HG03280 (cell line): ENCODE measurements around the gene TFF3.

ENCODE experiments used
- ATAC-seq: cut with Tn5 transposase; IDR thresholded peaks from one replicate; pipeline ENCODE4 v1.9.1; 2021; ENCODE audit warnings: mild to moderate bottlenecking, moderate library complexity; ENCODE audit not compliant: unreplicated experiment

The TFF3 gene

GRCh38 chr21:42347601-42348327, 32.6 kb upstream of the TFF3 start:
- no peak for ATAC-seq

- no peak for ATAC-seq
Observed at GRCh38 chr21:42346866-42347600, 31.8 kb upstream of the TFF3 start.

DNA sequence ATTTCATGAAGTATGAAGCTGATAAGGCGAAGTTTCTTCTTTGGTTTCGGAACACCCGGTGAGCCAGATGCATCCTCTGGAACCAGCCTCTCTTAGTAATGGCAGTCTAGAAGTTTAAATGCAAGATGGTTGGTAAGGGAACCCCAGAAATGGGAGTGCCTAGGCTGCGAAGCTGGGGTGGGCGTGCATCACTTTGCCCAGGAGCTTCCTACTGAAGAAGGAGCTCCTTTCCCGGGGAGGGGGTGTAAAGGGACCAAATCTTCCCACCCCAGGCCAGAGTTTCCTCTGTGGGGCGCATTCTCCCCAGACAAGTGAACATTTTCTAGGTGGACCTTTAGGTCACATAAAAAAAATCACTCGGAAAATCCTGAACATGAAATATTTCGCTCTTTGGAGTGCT, 31.2 kb upstream of the TFF3 start:
- ATAC-seq: no peak

GRCh38 chr21:42344631-42345030, 29.4 kb upstream of the TFF3 start:
- ATAC-seq: no peak

GRCh38 chr21:42343963-42344510, 28.8 kb upstream of the TFF3 start:
- ATAC-seq: no peak

GRCh38 chr21:42343556-42343955, 28.3 kb upstream of the TFF3 start:
- ATAC-seq: no peak

- no peak for ATAC-seq
Observed at GRCh38 chr21:42343101-42343500, 27.9 kb upstream of the TFF3 start.

DNA sequence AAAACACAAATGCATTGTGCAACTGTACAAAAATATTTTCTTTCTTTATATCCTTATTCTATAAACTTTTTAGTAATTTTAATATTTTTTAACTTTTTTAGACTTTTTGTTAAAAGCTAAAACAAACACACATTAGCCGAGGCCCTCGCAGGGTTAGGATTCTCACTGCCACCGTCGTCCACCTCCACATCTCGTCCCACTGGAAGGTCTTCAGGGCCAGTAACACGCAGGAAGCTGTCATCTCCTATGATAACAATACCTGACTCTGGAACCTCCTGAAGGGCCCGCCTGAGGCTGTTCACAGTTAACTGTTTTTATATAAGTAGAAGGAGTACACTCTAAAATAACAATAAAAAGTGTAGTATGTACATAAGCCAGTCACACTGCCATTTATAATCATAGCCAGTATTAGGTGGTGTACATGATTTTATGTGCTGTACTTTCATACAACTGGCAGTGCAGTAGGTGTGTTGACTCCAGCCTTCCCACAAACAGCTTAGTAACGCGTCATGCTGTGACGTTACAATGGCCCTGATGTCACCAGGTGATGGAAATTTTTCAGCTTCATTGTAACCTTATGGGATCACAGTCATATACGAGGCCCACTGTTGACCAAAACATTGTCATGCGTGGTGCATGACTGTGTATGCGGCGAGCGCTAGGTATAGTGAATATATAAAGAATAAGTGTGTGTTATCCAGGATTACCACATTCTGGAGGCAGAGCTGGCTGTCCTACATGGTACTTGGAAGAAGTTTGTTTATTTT, 26.8 kb upstream of the TFF3 start:
- no peak for ATAC-seq

DNA sequence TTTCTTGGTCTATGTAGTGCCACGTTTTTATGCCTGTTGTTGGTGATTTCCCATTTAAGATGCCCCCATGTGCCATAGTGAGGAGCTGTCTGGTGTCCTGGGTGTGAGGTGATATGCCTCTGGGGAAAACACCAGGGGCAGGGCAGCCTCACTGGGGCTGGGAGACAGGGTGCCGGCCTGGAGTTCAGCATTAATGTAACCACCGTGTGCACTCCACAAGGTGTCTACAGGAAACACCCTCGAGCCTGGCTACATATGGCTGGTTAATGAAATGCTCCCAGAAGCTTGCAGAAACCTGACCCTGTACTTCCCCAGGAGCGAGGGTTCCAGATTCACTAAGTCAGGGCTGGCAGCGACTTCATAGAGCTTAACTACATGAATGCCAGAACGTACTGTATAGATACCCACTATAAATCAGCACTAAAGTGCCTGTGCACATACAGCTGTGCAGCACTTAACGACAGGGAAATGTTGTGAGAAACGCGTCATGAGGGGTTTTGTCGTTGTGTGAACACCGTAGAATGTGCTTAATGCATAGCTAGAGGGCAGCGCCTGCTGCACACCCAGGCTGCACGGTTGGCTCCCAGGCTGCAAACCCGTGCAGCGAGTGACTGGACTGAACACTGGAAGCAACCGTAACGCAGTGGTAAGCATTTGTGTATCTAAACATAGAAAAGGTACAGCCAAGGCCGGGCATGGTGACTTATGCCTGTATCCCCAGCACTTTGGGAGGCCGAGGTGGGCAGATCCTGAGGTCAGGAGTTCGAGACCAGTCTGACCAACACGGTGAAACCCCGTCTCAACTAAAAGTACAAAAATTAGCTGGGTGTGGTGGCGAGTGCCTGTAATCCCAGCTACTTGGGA, 25.2 kb upstream of the TFF3 start:
- ATAC-seq: no peak

DNA sequence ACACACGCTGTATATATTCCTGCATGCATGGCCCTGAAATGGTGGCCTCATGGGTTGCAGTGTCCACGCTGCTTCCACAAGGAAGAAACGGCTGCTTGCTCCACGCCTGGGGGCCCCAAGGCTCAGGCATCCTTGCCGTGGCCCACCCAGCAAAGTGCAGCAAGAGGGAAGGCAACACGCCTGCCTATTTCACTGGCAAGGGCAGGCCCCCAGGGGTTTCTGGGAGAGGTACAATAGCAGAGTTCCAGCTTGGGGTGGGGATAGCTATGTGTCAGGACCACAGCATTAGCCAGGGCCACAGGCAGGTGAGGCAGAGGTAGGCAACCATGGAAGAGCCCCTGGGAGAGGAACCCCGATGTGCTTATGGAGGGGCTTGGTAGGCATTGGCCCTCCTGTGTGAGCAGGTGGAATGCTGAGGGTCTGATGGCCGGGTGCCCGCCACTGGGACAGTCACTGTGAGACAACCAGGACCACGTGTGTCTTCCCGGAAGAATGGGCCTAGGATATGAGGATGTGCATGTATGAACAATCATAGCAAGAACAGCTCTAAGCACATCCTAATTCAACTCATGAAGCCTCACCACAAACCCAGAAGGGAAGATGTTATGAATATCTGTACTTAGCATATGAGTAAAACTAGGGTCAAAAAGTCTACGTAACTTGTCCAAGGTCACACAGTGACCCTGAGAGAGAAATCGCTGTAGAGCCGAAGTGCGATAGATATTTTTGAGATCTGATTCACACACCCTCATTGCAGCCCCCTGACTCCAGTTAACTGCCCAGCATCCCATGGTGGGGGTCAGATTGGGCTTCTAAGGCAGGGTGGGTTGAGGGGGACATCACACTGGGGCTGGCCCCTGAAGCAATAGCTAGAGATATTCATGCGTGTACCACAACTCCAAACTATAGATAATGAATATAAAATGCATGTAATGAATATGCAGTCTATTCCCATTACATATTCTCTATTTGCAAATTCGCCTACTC, 23.8 kb upstream of the TFF3 start:
- ATAC-seq: no peak

DNA sequence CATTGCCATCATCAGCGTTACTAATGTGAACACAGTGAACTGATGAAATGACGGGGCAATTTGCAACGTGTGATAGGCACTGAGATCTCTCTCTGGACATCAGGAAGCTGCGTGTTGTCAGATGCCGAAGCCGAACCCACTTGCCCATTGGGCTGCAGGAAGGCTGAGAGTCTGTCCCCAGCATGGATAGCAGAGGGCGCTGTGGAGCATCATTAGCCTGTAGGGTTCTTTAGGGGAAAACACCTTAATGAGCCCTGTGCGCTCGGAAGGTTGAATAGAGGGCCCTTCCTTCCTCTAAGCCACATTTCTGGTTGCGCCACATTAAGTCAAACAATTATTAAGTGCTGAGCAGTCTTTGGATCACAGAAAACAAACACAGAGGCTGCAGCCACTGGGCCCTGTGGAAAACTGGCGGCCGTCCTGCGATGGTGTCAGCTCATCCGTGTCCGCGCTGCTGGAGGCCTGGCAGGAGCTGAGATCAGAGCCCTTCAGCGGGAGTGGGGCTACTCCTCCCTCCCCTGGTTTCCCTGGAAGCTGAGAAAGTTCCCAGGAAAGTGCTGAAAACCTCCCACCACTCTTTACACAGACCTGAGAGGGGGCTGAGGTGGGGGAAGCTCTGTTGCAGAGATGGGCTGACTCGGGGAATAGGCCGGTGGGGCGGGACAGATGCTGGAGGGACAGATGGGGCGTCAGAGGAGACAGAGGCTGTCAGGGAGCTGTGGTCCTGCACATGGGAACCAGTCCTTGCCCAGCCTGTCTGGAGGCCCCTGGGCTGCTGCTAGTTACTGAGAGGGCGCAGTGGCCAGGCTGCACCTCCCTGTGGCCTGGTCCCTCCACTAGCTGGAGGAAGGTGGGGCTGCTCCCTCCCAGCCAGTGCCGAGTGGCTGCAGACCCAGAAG, 22.9 kb upstream of the TFF3 start:
- ATAC-seq: no peak

GRCh38 chr21:42337276-42337675, 22.1 kb upstream of the TFF3 start:
- ATAC-seq: no peak

- no peak for ATAC-seq
Observed at GRCh38 chr21:42336054-42336453, 20.8 kb upstream of the TFF3 start.

- no peak for ATAC-seq
Observed at GRCh38 chr21:42332557-42333317, 17.5 kb upstream of the TFF3 start.

- no peak for ATAC-seq
Observed at GRCh38 chr21:42331660-42332059, 16.5 kb upstream of the TFF3 start.

- ATAC-seq: no peak
Observed at GRCh38 chr21:42330380-42331371, 15.5 kb upstream of the TFF3 start.
